Measurements from ENCODE around the gene CAPN11. TPM values are rescaled to one million over a fixed set of nuclear protein-coding genes. Genes with fewer than 3 reads are reported as not detected.

CAPN11 gene
- total and polyA plus RNA-seq, 2 of the 4 experiments (the other 2 are of a cell fraction), result not detected

DNA sequence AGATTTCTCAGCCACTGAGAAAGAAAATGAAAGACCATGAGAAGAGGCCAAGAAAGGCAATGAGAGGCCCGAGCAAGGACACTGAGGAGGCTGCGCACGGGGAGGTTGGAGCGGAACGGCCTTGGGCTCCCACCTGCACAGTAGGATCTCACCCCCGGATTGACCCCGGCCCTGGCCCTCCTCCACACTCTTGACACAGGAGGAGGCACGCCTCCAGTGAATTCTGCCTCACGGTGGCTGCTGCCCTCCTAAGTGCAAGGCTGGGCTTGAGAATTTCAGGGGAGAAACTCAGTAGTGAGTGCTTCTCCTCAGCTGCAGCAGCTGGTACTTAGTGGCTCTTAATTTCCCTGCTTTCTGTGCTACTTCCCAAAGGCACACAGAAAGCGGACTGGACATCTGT, 49.4 kb upstream of the CAPN11 start:
- Histone ChIP-seq H3K23ac (ENCODE audit: low read depth, low read length) (no peak overlapping the region), H4K20me1 (ENCODE audit: insufficient read depth, low read length) (peaks cover 42% of the 10 kb centered on the region), H2BK5ac (ENCODE audit: low read depth, low read length, poor library complexity, severe bottlenecking) (no peak overlapping the region), H2AK9ac (replicated peaks; ENCODE audit: low read depth, low read length, poor library complexity) (no peak overlapping the region), H3K4me3 (ENCODE audit: insufficient read depth, low read depth, low read length) (no peak overlapping the region), H3K14ac (replicated peaks; ENCODE audit: low read depth, low read length) (no peak overlapping the region), H2BK120ac (ENCODE audit: low read depth, low read length) (no peak overlapping the region), H4K5ac (ENCODE audit: low read depth, low read length) (no peak overlapping the region), H3K4me1 (ENCODE audit: control insufficient read depth, insufficient read depth, low read length) (peaks cover 14% of the 10 kb centered on the region), H3K4ac (ENCODE audit: low read depth, low read length) (no peak overlapping the region), H3K9me1 (ENCODE audit: insufficient read depth, low read length) (peaks cover 32% of the 10 kb centered on the region; the same call in 1 of the 2 replicates), H2BK15ac (ENCODE audit: low read depth, low read length) (no peak overlapping the region), H2AFZ (replicated peaks; ENCODE audit: low read length, poor library complexity) (no peak overlapping the region), H2BK20ac (ENCODE audit: low read depth, low read length) (no peak overlapping the region), H3K56ac (ENCODE audit: extremely low read depth, insufficient read depth, low read length) (no peak overlapping the region), H3K18ac (ENCODE audit: low read depth, low read length) (no peak overlapping the region), H3K9ac (ENCODE audit: low read depth, low read length) (no peak overlapping the region), H3K79me1 (ENCODE audit: low read depth in 1 of 2, low read length in 2 of 2) (peaks cover 34 to 72% of the 10 kb centered on the region in 2 experiments), H4K91ac (ENCODE audit: insufficient read depth, low read depth, low read length) (no peak overlapping the region), H3K27ac (ENCODE audit: insufficient read depth, low read length) (no peak overlapping the region), H3K36me3 (ENCODE audit: control insufficient read depth, insufficient read depth, low read length) (peaks cover 53% of the 10 kb centered on the region), H3K27me3 (ENCODE audit: control insufficient read depth, insufficient read depth, low read length) (no peaks in the 10 kb centered on the region), H2AK5ac (ENCODE audit: low read depth, low read length) (no peak overlapping the region), H3K4me2 (ENCODE audit: low read depth, low read length) (no peak overlapping the region), H4K8ac (ENCODE audit: low read depth in 2 of 2, low read length in 2 of 2) (no peak overlapping the region), H3K9me3 (ENCODE audit: control insufficient read depth, insufficient read depth, low read length) (no peaks in the 10 kb centered on the region)
- dilution Hi-C loops (cut with HindIII; ENCODE audit: low sequenced_read_pairs, unreplicated experiment), result no loop called here
- in situ Hi-C loops (cut with MboI; ENCODE audit: low sequenced_read_pairs), result loop anchor here (5.0 kb wide), 1 partner anchor 128 kb away; no protein-coding TSS in a partner anchor
- DNase-seq, result no peak
- BruUV-seq (replicated peaks), result no TSS peak
- WGBS, 2 experiments (ENCODE audit: extremely low coverage in 2 of 2, insufficient read length in 1 of 2), result 100% methylated on average over 2 of the region's 10 CpGs; no CpG with 5 or more reads in 1 of the 2 experiments
- no peak for ATAC-seq (ENCODE audit: low read depth)
- no peak for TF ChIP-seq RCOR1 (IDR thresholded peaks at IDR 0.05; ENCODE audit: insufficient replicate concordance, low read length)
- TF ChIP-seq MAZ (IDR thresholded peaks at IDR 0.05; ENCODE audit: borderline replicate concordance, low read depth, low read length), result no peak
- TF ChIP-seq MAFK (IDR thresholded peaks at IDR 0.05; ENCODE audit: low read depth, low read length), result no peak
- TF ChIP-seq FOS (IDR thresholded peaks at IDR 0.05; ENCODE audit: low read depth, low read length), result no peak
- TF ChIP-seq, protein P1, sequence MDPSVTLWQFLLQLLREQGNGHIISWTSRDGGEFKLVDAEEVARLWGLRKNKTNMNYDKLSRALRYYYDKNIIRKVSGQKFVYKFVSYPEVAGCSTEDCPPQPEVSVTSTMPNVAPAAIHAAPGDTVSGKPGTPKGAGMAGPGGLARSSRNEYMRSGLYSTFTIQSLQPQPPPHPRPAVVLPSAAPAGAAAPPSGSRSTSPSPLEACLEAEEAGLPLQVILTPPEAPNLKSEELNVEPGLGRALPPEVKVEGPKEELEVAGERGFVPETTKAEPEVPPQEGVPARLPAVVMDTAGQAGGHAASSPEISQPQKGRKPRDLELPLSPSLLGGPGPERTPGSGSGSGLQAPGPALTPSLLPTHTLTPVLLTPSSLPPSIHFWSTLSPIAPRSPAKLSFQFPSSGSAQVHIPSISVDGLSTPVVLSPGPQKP (IDR thresholded peaks at IDR 0.05; ENCODE audit: borderline replicate concordance, low read depth, low read length), result no peak
- no peak for TF ChIP-seq MXI1 (IDR thresholded peaks at IDR 0.05; ENCODE audit: borderline replicate concordance, low read depth, low read length)
- TF ChIP-seq RAD21 (IDR thresholded peaks at IDR 0.05; ENCODE audit: low read length), result no peak
- TF ChIP-seq, protein P2, sequence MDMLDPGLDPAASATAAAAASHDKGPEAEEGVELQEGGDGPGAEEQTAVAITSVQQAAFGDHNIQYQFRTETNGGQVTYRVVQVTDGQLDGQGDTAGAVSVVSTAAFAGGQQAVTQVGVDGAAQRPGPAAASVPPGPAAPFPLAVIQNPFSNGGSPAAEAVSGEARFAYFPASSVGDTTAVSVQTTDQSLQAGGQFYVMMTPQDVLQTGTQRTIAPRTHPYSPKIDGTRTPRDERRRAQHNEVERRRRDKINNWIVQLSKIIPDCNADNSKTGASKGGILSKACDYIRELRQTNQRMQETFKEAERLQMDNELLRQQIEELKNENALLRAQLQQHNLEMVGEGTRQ (IDR thresholded peaks at IDR 0.05; ENCODE audit: low read depth, low read length), result no peak
- no peak for TF ChIP-seq SMC3 (IDR thresholded peaks at IDR 0.05; ENCODE audit: low read depth, low read length)
- TF ChIP-seq NFE2L2 (IDR thresholded peaks at IDR 0.05; ENCODE audit: low read depth, low read length), result no peak
- intact Hi-C loops (cut with micrococcal nuclease), result no loop called here
- POLR2A ChIA-PET (ENCODE audit: unreplicated experiment), result no interaction called here
- CTCF ChIA-PET, result no interaction called here
